HFF-Myc (cell line): ENCODE data around the gene YIPF4.
"Not testable (repeated sequence)": the region's sequence is repeated elsewhere in the genome, so short reads cannot be mapped to it uniquely, and the experiment has no call there.

Source experiments
- DNase-seq: peaks from one replicate; pipeline ENCODE4 v3.0.0-alpha.2; 2011; ENCODE audit warnings: low read depth; ENCODE audit errors: extremely low read depth
- H3K4me3 ChIP-seq: replicated peaks from 2 replicates; pipeline ENCODE4 v1.5.1; 2011; ENCODE audit warnings: low read depth, mild to moderate bottlenecking, control low read depth, low read length
- CTCF ChIP-seq: IDR thresholded peaks from 2 replicates; pipeline ENCODE4 v1.5.1; 2012; ENCODE audit warnings: mild to moderate bottlenecking, low read depth, low read length, control low read depth; ENCODE audit errors: missing control alignments

YIPF4 gene

GRCh38 chr2:32356681-32357317 lies 79.1 kb downstream of the YIPF4 start, which contains the start of gene BIRC6:
TSS of gene BIRC6 (plus strand) at chr2:32357023. CDS start at chr2:32357162, 139 bp downstream.
- H3K4me3 ChIP-seq = peak within 1 kb of the TSS; percentile 96
- no peak for TF ChIP-seq CTCF
- DNase-seq = peak; percentile 85

- DNase-seq = no peak
- no peak for TF ChIP-seq CTCF
- peak overlapping the region; percentile 96 for H3K4me3 ChIP-seq
Measured at GRCh38 chr2:32357318-32358110, 79.8 kb downstream of the YIPF4 start.

- no peak for DNase-seq
- TF ChIP-seq CTCF = no peak
- peak overlapping the region; percentile 96 for H3K4me3 ChIP-seq
Measured at GRCh38 chr2:32358111-32358482, 80.4 kb downstream of the YIPF4 start.

GRCh38 chr2:32360416-32360815 lies 82.7 kb downstream of the YIPF4 start:
- peak; percentile 30 for DNase-seq
- no peak for TF ChIP-seq CTCF
- no peak overlapping the region for H3K4me3 ChIP-seq

GRCh38 chr2:32362997-32363396 lies 85.3 kb downstream of the YIPF4 start:
- H3K4me3 ChIP-seq, DNase-seq: not testable (repeated sequence)

- H3K4me3 ChIP-seq = no peak overlapping the region
- no peak for DNase-seq
- TF ChIP-seq CTCF = no peak
Measured at GRCh38 chr2:32363597-32363996, 85.9 kb downstream of the YIPF4 start.

GRCh38 chr2:32364290-32364689 lies 86.6 kb downstream of the YIPF4 start:
- H3K4me3 ChIP-seq, DNase-seq: not testable (repeated sequence)

- not testable (repeated sequence) for DNase-seq, H3K4me3 ChIP-seq
Measured at GRCh38 chr2:32365679-32366078, 88.0 kb downstream of the YIPF4 start.
